ENCODE data around the gene FBXL15.

DNA sequence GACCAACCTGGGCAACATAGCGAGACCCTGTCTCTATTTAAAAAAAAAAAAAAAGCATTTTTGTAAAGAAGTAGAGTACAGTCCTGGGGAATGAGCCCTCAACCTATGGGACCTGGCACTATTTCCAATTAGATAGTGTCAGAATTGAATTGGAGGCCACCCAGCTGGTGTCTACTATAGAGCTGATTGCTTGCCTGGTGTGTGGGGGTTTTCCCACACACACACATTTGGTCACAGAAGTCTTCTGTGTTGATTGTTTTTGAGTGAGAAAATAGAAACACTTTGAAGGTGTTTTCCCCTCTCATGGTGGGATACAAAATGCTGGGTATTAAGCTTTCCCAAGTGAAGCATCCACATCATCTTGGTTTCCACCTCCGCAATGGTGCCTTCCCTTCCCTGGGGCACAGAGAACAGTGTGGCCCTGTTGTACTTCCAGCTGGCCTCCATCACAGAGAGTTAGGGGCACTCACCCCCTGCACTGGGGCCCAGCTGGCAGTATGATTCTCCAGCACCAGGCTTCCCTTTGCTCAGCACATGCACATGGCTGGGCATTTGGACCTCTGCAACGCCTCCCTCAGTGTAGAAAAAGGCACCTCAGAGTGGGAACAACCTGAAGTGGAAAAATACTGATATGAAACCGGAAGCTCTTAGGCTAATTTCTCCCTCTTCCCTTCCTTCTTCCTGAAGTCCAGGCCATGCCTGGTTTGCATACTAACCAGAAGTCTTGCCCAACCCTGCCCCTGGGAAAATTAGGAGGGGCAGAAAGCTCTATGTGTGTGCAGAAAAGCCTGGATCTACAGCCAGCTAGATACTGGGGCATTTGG lies 35.8 kb upstream of the FBXL15 start:
- TF ChIP-seq, protein P1, sequence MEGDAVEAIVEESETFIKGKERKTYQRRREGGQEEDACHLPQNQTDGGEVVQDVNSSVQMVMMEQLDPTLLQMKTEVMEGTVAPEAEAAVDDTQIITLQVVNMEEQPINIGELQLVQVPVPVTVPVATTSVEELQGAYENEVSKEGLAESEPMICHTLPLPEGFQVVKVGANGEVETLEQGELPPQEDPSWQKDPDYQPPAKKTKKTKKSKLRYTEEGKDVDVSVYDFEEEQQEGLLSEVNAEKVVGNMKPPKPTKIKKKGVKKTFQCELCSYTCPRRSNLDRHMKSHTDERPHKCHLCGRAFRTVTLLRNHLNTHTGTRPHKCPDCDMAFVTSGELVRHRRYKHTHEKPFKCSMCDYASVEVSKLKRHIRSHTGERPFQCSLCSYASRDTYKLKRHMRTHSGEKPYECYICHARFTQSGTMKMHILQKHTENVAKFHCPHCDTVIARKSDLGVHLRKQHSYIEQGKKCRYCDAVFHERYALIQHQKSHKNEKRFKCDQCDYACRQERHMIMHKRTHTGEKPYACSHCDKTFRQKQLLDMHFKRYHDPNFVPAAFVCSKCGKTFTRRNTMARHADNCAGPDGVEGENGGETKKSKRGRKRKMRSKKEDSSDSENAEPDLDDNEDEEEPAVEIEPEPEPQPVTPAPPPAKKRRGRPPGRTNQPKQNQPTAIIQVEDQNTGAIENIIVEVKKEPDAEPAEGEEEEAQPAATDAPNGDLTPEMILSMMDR (IDR thresholded peaks at IDR 0.05; ENCODE audit: low read depth, low read length, poor library complexity, severe bottlenecking): no peak
- no peak for TF ChIP-seq EZH2phosphoT487 (IDR thresholded peaks at IDR 0.05; ENCODE audit: borderline replicate concordance, low read length)
